Choroid plexus epithelial cell (primary cell): Measurements from ENCODE around the gene SCML1.

ENCODE experiments used
- DNase-seq: peaks from one replicate; pipeline ENCODE4 v3.0.0-alpha.2; 2010; ENCODE audit warnings: low read depth
- H3K4me3 ChIP-seq: 2 replicates; pipeline ENCODE4 v1.5.1; 2011; ENCODE audit warnings: low read depth, mild to moderate bottlenecking, control low read depth, low read length, moderate library complexity
- TF ChIP-seq, protein P1 (sequence below): conservative IDR thresholded peaks from 2 replicates; pipeline ENCODE4 v1.5.1; 2011; ENCODE audit warnings: low read depth, mild to moderate bottlenecking, control low read depth, inconsistent platforms, low read length, moderate library complexity

Gene SCML1, protein sequence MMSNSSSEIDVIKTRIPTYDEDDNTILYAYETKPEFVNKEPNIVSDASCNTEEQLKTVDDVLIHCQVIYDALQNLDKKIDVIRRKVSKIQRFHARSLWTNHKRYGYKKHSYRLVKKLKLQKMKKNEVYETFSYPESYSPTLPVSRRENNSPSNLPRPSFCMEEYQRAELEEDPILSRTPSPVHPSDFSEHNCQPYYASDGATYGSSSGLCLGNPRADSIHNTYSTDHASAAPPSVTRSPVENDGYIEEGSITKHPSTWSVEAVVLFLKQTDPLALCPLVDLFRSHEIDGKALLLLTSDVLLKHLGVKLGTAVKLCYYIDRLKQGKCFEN

GRCh38 chrX:17736856-17737709, at the start of gene SCML1:
SCML1 (plus strand) TSS chrX:17737493; CDS start chrX:17744187, 6,694 bp downstream.
- peak; percentile 98 for DNase-seq
- H3K4me3 ChIP-seq, result peak within 1 kb of the TSS; percentile 73
- TF ChIP-seq, protein P1, sequence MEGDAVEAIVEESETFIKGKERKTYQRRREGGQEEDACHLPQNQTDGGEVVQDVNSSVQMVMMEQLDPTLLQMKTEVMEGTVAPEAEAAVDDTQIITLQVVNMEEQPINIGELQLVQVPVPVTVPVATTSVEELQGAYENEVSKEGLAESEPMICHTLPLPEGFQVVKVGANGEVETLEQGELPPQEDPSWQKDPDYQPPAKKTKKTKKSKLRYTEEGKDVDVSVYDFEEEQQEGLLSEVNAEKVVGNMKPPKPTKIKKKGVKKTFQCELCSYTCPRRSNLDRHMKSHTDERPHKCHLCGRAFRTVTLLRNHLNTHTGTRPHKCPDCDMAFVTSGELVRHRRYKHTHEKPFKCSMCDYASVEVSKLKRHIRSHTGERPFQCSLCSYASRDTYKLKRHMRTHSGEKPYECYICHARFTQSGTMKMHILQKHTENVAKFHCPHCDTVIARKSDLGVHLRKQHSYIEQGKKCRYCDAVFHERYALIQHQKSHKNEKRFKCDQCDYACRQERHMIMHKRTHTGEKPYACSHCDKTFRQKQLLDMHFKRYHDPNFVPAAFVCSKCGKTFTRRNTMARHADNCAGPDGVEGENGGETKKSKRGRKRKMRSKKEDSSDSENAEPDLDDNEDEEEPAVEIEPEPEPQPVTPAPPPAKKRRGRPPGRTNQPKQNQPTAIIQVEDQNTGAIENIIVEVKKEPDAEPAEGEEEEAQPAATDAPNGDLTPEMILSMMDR, result no peak

GRCh38 chrX:17687648-17688047, 49.6 kb upstream of the SCML1 start:
- TF ChIP-seq, protein P1, result no peak
- DNase-seq, result no peak
- no peak overlapping the region for H3K4me3 ChIP-seq

DNA sequence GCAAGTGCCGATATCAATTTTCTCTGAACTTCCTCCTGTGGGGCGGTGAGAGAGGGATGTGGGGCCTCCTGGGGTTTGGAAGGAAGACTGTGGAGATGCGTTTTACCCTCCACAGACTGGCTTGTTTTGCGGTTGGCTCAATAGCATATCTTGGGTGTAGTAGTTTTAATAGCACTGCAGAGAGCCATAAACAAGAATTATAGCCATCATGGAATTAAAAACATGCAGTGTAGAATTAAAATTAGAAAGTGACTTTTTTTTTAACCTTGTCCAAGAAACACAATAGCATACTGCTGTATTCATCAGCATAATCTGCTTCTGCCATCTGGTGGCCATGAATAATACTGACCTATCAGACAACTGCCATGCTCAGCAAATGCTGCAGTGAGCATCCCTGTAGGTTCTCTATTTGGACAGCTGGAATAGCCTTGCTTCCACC, 47.3 kb upstream of the SCML1 start:
- no peak overlapping the region for H3K4me3 ChIP-seq
- DNase-seq, result peak; percentile 81
- TF ChIP-seq, protein P1, result peak; percentile 65

DNA sequence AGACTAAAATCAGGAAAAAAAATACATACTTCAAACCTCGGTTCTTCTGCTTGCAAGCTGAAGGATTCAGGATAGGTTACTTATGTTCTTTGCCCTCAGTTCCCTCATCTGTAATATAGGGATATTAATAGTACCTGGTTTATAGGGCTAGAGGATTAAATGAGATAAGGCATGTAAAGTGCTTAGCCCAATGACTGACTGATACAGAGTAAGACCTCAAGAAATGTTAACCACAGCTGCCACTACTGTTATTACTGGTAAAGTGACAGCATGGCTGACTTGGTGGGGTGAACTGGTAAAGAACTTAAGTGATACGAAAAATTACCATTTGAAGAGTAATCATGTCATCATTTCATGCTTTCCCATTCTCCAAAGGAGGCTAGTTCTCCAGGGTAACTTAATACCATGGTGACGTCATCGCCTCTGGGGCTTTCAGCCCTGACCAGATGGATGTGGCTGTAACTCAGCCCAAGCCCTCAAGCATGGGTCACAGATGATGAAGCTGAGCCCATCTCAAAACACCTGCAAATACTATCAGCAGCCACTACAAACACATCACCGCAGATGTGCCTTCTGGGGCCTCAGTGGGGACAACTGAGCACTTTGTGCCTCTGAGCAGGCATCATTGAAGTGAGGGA, 44.5 kb upstream of the SCML1 start:
- TF ChIP-seq, protein P1, result no peak
- H3K4me3 ChIP-seq, result no peak overlapping the region
- peak; percentile 57 for DNase-seq

DNA sequence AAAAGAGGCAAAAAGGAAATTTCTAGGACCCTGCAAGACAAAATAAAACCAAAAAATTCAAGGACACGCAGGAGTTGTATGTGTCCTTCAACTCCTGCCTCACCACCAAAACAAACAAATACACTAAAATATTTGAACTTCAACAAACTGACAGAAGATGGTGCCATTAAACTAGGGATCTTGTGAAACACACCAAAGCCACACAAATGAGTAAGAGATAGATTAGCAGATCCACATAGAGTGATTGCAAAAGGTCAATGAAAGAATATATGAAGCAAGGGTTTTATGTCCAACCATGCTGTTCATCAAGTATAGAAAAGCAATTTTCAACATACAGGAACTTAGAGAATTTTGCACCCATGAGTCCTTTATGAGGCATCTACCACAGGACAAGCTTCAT, 40.1 kb upstream of the SCML1 start:
- TF ChIP-seq, protein P1, result no peak
- DNase-seq, result peak; percentile 58
- no peak overlapping the region for H3K4me3 ChIP-seq

DNA sequence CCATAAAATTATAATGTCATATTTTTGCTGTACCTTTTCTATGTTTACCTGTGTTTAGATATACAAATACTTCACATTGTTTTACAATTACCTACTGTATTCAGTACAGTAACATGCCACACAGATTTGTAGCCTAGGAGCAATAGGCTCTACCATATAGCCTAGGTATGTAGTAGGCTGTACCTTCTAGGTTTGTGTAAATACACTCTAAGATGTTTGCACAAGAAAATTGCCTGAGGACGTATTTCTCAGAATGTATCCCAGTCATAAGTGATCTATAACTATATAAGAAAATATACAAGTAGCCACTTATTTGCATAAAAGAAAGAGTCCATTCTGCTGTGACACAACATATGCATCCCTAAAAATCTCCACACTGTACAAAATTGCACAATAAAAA, 36.3 kb upstream of the SCML1 start:
- TF ChIP-seq, protein P1, result no peak
- DNase-seq, result no peak
- no peak overlapping the region for H3K4me3 ChIP-seq
